K562 (cell line): ENCODE data around the gene NYAP2. TPM values are rescaled to one million over a fixed set of nuclear protein-coding genes. Genes with fewer than 3 reads are reported as not detected.

Experiments used
- ESRRB ChIP-seq: fragments of 250-450 bp; sonication (Bioruptor Pico); IDR thresholded peaks from 2 replicates; pipeline ENCODE4 v1.5.0; 2020; ENCODE audit warnings: mild to moderate bottlenecking, moderate library complexity, borderline replicate concordance
- PML ChIP-seq: IDR thresholded peaks from 2 replicates; pipeline ENCODE4 v1.6.1; 2012; ENCODE audit warnings: low read length, inconsistent platforms
- SP2 ChIP-seq: IDR thresholded peaks from 2 replicates; pipeline ENCODE4 v1.6.1; 2011; ENCODE audit warnings: mild to moderate bottlenecking, low read depth, low read length, moderate library complexity; ENCODE audit not compliant: poor library complexity, severe bottlenecking; ENCODE audit errors: extremely low read depth
- ZBTB8A ChIP-seq: fragments of 450-650 bp; IDR thresholded peaks from 2 replicates; pipeline ENCODE4 v1.6.1; 2018; ENCODE audit warnings: mild to moderate bottlenecking, moderate library complexity; ENCODE audit not compliant: partially characterized antibody
- ZKSCAN3 ChIP-seq: fragments of 250-450 bp; sonication (Bioruptor Pico); IDR thresholded peaks from 2 replicates; pipeline ENCODE4 v1.4.0; 2020
- ZNF253 ChIP-seq: fragments of 250-450 bp; sonication (Bioruptor Pico); conservative IDR thresholded peaks from 2 replicates; pipeline ENCODE4 v1.6.1; 2021; ENCODE audit warnings: mild to moderate bottlenecking
- polyA plus RNA-seq, 8 experiments: library from polyadenylated mRNA; depleted of rRNA in 4 of 8; stranded (reverse) in 5 of 8; unstranded in 3 of 8; fragments of >200 nt; fragmentation: Nextera tagmentation in 2 of 8; fragmentation: Illumina TruSeq in 1 of 8; extraction: Ambion mirVana in 2 of 8; extraction: Trizol in 1 of 8; gene quantifications; 2 replicates each; pipeline versions ENCODE4 v1.2.1 to v1.2.3, GENCODE V29; 2011 to 2014; ENCODE audit warnings: inconsistent platforms in 1 of 8, missing spikeins in 1 of 8
- total RNA-seq, 7 experiments: library from RNA; depleted of rRNA in 6 of 7; stranded (reverse); fragments of >200 nt in 6 of 7; fragmentation: Illumina TruSeq in 2 of 7; extraction: Trizol in 2 of 7; gene quantifications; 2 replicates each; pipeline versions ENCODE4 v1.2.1 to v1.2.3, GENCODE V29; 2011 to 2021; ENCODE audit warnings: low replicate concordance in 1 of 7
- TF ChIP-seq, protein P1 (sequence below): IDR thresholded peaks from 2 replicates; pipeline ENCODE4 v1.6.1; 2011; ENCODE audit not compliant: insufficient read length; ENCODE audit errors: extremely low read depth
- TF ChIP-seq, protein P2 (sequence below): fragments of 250-450 bp; sonication (Bioruptor Pico); IDR thresholded peaks from 2 replicates; pipeline ENCODE4 v1.4.0; 2020
- TF ChIP-seq, protein P3 (sequence below): sonication (generic); formaldehyde crosslinking; IDR thresholded peaks from 2 replicates; pipeline ENCODE4 v1.8.0; 2022; ENCODE audit warnings: mild to moderate bottlenecking, missing genetic modification reagents
- TF ChIP-seq, protein P4 (sequence below), 3 experiments: IDR thresholded peaks in 2 of 3; conservative IDR thresholded peaks in 1 of 3; 2 replicates each; pipeline ENCODE4 v1.5.1; 2011 to 2012; ENCODE audit warnings: low read length in 3 of 3, mild to moderate bottlenecking in 3 of 3, control low read depth in 2 of 3, improper control_type of control experiment in 1 of 3, inconsistent platforms in 1 of 3, low read depth in 1 of 3, mixed read lengths in 1 of 3, moderate library complexity in 1 of 3; ENCODE audit not compliant: insufficient read depth in 2 of 3
- TF ChIP-seq, protein P5 (sequence below): fragments of 250-450 bp; sonication (Bioruptor Pico); IDR thresholded peaks from 2 replicates; pipeline ENCODE4 v1.8.0; 2021; ENCODE audit warnings: mild to moderate bottlenecking, moderate library complexity

The NYAP2 gene
- total and polyA plus RNA-seq, 9 of the 15 experiments (the other 6 are each of a cell fraction or from before 2014, with no cell fraction given) = 0.03 to 0.04 (median 0.04) TPM; not detected in 3

DNA sequence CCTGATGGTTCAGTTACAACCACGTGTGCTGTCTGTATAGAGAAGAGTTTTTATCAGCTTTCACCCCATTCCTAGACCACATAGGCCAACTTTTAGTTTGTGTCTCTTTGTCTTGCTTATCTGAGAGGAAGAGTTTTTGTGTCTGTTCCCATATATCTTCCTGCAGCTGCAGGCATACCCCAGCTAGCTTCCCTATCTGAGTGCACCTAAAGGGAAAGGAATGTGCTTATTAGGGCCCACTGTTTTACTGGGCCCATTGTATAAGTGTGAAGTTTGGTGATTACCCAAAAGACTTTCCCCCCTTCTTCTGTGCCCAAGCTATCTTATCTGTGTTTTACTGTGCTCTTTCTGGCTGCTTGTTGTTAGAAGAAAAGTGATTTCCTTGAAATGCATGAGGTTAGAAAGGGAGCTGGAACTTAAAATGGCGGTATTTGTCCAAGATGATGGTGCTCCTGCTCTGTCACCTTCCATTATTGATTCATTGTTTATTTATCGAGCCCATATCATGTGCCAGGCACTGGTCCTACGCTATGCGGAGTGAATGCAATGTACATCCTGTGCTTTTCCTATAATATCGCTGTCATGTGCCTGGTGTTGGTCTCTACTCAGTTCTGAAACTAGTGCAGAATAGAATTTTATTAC lies 57.2 kb downstream of the NYAP2 start (continued):
- TF ChIP-seq, protein P1, sequence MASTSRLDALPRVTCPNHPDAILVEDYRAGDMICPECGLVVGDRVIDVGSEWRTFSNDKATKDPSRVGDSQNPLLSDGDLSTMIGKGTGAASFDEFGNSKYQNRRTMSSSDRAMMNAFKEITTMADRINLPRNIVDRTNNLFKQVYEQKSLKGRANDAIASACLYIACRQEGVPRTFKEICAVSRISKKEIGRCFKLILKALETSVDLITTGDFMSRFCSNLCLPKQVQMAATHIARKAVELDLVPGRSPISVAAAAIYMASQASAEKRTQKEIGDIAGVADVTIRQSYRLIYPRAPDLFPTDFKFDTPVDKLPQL = no peak
- TF ChIP-seq, protein P2, sequence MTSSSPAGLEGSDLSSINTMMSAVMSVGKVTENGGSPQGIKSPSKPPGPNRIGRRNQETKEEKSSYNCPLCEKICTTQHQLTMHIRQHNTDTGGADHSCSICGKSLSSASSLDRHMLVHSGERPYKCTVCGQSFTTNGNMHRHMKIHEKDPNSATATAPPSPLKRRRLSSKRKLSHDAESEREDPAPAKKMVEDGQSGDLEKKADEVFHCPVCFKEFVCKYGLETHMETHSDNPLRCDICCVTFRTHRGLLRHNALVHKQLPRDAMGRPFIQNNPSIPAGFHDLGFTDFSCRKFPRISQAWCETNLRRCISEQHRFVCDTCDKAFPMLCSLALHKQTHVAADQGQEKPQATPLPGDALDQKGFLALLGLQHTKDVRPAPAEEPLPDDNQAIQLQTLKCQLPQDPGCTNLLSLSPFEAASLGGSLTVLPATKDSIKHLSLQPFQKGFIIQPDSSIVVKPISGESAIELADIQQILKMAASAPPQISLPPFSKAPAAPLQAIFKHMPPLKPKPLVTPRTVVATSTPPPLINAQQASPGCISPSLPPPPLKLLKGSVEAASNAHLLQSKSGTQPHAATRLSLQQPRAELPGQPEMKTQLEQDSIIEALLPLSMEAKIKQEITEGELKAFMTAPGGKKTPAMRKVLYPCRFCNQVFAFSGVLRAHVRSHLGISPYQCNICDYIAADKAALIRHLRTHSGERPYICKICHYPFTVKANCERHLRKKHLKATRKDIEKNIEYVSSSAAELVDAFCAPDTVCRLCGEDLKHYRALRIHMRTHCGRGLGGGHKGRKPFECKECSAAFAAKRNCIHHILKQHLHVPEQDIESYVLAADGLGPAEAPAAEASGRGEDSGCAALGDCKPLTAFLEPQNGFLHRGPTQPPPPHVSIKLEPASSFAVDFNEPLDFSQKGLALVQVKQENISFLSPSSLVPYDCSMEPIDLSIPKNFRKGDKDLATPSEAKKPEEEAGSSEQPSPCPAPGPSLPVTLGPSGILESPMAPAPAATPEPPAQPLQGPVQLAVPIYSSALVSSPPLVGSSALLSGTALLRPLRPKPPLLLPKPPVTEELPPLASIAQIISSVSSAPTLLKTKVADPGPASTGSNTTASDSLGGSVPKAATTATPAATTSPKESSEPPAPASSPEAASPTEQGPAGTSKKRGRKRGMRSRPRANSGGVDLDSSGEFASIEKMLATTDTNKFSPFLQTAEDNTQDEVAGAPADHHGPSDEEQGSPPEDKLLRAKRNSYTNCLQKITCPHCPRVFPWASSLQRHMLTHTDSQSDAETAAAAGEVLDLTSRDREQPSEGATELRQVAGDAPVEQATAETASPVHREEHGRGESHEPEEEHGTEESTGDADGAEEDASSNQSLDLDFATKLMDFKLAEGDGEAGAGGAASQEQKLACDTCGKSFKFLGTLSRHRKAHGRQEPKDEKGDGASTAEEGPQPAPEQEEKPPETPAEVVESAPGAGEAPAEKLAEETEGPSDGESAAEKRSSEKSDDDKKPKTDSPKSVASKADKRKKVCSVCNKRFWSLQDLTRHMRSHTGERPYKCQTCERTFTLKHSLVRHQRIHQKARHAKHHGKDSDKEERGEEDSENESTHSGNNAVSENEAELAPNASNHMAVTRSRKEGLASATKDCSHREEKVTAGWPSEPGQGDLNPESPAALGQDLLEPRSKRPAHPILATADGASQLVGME (CRISPR knock-in tag) = no peak
- TF ChIP-seq ESRRB (CRISPR knock-in tag) (no peak), ZNF253 (CRISPR knock-in tag) (no peak), PML (no peak), ZKSCAN3 (CRISPR knock-in tag) (no peak), SP2 (no peak), ZBTB8A (no peak)
- TF ChIP-seq, protein P3, sequence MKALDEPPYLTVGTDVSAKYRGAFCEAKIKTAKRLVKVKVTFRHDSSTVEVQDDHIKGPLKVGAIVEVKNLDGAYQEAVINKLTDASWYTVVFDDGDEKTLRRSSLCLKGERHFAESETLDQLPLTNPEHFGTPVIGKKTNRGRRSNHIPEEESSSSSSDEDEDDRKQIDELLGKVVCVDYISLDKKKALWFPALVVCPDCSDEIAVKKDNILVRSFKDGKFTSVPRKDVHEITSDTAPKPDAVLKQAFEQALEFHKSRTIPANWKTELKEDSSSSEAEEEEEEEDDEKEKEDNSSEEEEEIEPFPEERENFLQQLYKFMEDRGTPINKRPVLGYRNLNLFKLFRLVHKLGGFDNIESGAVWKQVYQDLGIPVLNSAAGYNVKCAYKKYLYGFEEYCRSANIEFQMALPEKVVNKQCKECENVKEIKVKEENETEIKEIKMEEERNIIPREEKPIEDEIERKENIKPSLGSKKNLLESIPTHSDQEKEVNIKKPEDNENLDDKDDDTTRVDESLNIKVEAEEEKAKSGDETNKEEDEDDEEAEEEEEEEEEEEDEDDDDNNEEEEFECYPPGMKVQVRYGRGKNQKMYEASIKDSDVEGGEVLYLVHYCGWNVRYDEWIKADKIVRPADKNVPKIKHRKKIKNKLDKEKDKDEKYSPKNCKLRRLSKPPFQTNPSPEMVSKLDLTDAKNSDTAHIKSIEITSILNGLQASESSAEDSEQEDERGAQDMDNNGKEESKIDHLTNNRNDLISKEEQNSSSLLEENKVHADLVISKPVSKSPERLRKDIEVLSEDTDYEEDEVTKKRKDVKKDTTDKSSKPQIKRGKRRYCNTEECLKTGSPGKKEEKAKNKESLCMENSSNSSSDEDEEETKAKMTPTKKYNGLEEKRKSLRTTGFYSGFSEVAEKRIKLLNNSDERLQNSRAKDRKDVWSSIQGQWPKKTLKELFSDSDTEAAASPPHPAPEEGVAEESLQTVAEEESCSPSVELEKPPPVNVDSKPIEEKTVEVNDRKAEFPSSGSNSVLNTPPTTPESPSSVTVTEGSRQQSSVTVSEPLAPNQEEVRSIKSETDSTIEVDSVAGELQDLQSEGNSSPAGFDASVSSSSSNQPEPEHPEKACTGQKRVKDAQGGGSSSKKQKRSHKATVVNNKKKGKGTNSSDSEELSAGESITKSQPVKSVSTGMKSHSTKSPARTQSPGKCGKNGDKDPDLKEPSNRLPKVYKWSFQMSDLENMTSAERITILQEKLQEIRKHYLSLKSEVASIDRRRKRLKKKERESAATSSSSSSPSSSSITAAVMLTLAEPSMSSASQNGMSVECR (CRISPR knock-in tag) = no peak
- TF ChIP-seq, protein P4, sequence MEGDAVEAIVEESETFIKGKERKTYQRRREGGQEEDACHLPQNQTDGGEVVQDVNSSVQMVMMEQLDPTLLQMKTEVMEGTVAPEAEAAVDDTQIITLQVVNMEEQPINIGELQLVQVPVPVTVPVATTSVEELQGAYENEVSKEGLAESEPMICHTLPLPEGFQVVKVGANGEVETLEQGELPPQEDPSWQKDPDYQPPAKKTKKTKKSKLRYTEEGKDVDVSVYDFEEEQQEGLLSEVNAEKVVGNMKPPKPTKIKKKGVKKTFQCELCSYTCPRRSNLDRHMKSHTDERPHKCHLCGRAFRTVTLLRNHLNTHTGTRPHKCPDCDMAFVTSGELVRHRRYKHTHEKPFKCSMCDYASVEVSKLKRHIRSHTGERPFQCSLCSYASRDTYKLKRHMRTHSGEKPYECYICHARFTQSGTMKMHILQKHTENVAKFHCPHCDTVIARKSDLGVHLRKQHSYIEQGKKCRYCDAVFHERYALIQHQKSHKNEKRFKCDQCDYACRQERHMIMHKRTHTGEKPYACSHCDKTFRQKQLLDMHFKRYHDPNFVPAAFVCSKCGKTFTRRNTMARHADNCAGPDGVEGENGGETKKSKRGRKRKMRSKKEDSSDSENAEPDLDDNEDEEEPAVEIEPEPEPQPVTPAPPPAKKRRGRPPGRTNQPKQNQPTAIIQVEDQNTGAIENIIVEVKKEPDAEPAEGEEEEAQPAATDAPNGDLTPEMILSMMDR (IDR thresholded peaks at IDR 0.05 in 2 of 3, conservative IDR thresholded peaks at IDR 0.05 in 1 of 3; ENCODE audit: insufficient read depth in 2 of 3, low read depth in 1 of 3, low read length in 3 of 3) = no peak
- TF ChIP-seq, protein P5, sequence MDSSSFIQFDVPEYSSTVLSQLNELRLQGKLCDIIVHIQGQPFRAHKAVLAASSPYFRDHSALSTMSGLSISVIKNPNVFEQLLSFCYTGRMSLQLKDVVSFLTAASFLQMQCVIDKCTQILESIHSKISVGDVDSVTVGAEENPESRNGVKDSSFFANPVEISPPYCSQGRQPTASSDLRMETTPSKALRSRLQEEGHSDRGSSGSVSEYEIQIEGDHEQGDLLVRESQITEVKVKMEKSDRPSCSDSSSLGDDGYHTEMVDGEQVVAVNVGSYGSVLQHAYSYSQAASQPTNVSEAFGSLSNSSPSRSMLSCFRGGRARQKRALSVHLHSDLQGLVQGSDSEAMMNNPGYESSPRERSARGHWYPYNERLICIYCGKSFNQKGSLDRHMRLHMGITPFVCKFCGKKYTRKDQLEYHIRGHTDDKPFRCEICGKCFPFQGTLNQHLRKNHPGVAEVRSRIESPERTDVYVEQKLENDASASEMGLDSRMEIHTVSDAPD = no peak
